Loucy (cell line): ENCODE results near the gene CPT1C.

Experiments used
- H2AFZ ChIP-seq: fragments of 200-600 bp; sonication (generic); 2 replicates; pipeline ENCODE4 v1.6.0; 2016; ENCODE audit warnings: antibody characterized with exemption, mild to moderate bottlenecking, low read length, moderate library complexity
- H3F3A ChIP-seq: fragments of 200-600 bp; 2 replicates; pipeline ENCODE4 v1.6.0; 2016; ENCODE audit warnings: antibody characterized with exemption, low read depth, mild to moderate bottlenecking
- H3K27me3 ChIP-seq: fragments of 200-600 bp; sonication (generic); 2 replicates; pipeline ENCODE4 v1.6.1; 2014; ENCODE audit warnings: low read length, mild to moderate bottlenecking; ENCODE audit not compliant: insufficient read depth, poor library complexity, severe bottlenecking
- H3K36me3 ChIP-seq: fragments of 200-600 bp; sonication (generic); 2 replicates; pipeline ENCODE4 v1.6.1; 2016; ENCODE audit warnings: low read length; ENCODE audit not compliant: insufficient read depth
- H3K4me1 ChIP-seq: fragments of 200-600 bp; sonication (generic); 2 replicates; pipeline ENCODE4 v1.5.1; 2014; ENCODE audit warnings: low read length, mild to moderate bottlenecking; ENCODE audit not compliant: insufficient read depth, poor library complexity, severe bottlenecking
- H3K4me2 ChIP-seq: fragments of 200-600 bp; sonication (generic); 2 replicates; pipeline ENCODE4 v1.6.0; 2014; ENCODE audit warnings: antibody characterized with exemption, low read length, low read depth, mild to moderate bottlenecking; ENCODE audit not compliant: poor library complexity, severe bottlenecking
- H3K4me3 ChIP-seq: fragments of 200-600 bp; sonication (generic); 2 replicates; pipeline ENCODE4 v1.5.1; 2014; ENCODE audit warnings: low read length, mild to moderate bottlenecking, mixed read lengths; ENCODE audit not compliant: poor library complexity, severe bottlenecking
- H3K79me2 ChIP-seq: fragments of 200-600 bp; sonication (generic); 2 replicates; pipeline ENCODE4 v1.6.1; 2014; ENCODE audit warnings: low read length; ENCODE audit not compliant: insufficient read depth
- H3K9ac ChIP-seq: fragments of 200-600 bp; sonication (generic); 2 replicates; pipeline ENCODE4 v1.6.0; 2014; ENCODE audit warnings: mild to moderate bottlenecking, low read depth, low read length, moderate library complexity; ENCODE audit not compliant: poor library complexity, severe bottlenecking
- H3K9me2 ChIP-seq: fragments of 200-600 bp; sonication (generic); replicated peaks from 2 replicates; pipeline ENCODE4 v1.6.1; 2016; ENCODE audit warnings: low read depth, low read length, mixed read lengths
- H3K9me3 ChIP-seq: fragments of 200-600 bp; sonication (generic); 2 replicates; pipeline ENCODE4 v1.6.1; 2014; ENCODE audit warnings: mild to moderate bottlenecking, antibody characterized with exemption, low read length, low read depth; ENCODE audit not compliant: insufficient read depth
- H4K20me1 ChIP-seq: fragments of 200-600 bp; sonication (generic); 2 replicates; pipeline ENCODE4 v1.6.0; 2014; ENCODE audit warnings: antibody characterized with exemption, low read length, mild to moderate bottlenecking; ENCODE audit not compliant: insufficient read depth, poor library complexity, severe bottlenecking
- EZH2phosphoT487 ChIP-seq: fragments of 200-600 bp; IDR thresholded peaks from 2 replicates; pipeline ENCODE4 v1.6.1; 2018; ENCODE audit warnings: antibody characterized with exemption, mild to moderate bottlenecking, moderate library complexity, borderline replicate concordance
- TF ChIP-seq, protein P1 (sequence below): fragments of 200-600 bp; sonication (generic); conservative IDR thresholded peaks from 2 replicates; pipeline ENCODE4 v1.5.1; 2014; ENCODE audit warnings: mild to moderate bottlenecking, antibody characterized with exemption, low read length

The CPT1C gene

GRCh38 chr19:49676136-49676783 is 14.7 kb upstream of the CPT1C start:
- H3K4me1 ChIP-seq, result peaks cover 28% of the 10 kb centered on the region
- H3K9me3 ChIP-seq, result no peaks in the 10 kb centered on the region
- TF ChIP-seq EZH2phosphoT487, result no peak
- TF ChIP-seq, protein P1, sequence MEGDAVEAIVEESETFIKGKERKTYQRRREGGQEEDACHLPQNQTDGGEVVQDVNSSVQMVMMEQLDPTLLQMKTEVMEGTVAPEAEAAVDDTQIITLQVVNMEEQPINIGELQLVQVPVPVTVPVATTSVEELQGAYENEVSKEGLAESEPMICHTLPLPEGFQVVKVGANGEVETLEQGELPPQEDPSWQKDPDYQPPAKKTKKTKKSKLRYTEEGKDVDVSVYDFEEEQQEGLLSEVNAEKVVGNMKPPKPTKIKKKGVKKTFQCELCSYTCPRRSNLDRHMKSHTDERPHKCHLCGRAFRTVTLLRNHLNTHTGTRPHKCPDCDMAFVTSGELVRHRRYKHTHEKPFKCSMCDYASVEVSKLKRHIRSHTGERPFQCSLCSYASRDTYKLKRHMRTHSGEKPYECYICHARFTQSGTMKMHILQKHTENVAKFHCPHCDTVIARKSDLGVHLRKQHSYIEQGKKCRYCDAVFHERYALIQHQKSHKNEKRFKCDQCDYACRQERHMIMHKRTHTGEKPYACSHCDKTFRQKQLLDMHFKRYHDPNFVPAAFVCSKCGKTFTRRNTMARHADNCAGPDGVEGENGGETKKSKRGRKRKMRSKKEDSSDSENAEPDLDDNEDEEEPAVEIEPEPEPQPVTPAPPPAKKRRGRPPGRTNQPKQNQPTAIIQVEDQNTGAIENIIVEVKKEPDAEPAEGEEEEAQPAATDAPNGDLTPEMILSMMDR, result no peak
- peaks cover 5% of the 10 kb centered on the region; the same call in 1 of the 2 replicates for H3K36me3 ChIP-seq
- peaks cover 4% of the 10 kb centered on the region for H3K27me3 ChIP-seq
- peak overlapping the region; percentile 70 for H3K4me3 ChIP-seq
- peaks cover 3% of the 10 kb centered on the region; the same call in 1 of the 2 replicates for H3F3A ChIP-seq
- peak overlapping the region; percentile 62 for H3K4me2 ChIP-seq
- H3K9ac ChIP-seq, result peak overlapping the region; percentile 68
- H3K79me2 ChIP-seq, result peaks cover 40% of the 10 kb centered on the region
- no peaks in the 10 kb centered on the region for H3K9me2 ChIP-seq
- H2AFZ ChIP-seq, result peak overlapping the region; percentile 96
- peaks cover 37% of the 10 kb centered on the region for H4K20me1 ChIP-seq

GRCh38 chr19:49676784-49677230 is 14.1 kb upstream of the CPT1C start:
- Histone ChIP-seq H3K27me3 (peaks cover 4% of the 10 kb centered on the region), H3F3A (peaks cover 3% of the 10 kb centered on the region; the same call in 1 of the 2 replicates), H3K9me2 (no peaks in the 10 kb centered on the region), H3K4me1 (peaks cover 28% of the 10 kb centered on the region), H3K79me2 (peaks cover 43% of the 10 kb centered on the region), H3K9ac (peak overlapping the region; percentile 94), H3K4me2 (peak overlapping the region; percentile 62), H3K4me3 (peak overlapping the region; percentile 99), H3K9me3 (no peaks in the 10 kb centered on the region), H3K36me3 (peaks cover 7% of the 10 kb centered on the region; the same call in 1 of the 2 replicates), H2AFZ (peak overlapping the region; percentile 62; the same call in 1 of the 2 replicates), H4K20me1 (peaks cover 39% of the 10 kb centered on the region)
- TF ChIP-seq, protein P1, result no peak
- no peak for TF ChIP-seq EZH2phosphoT487

DNA sequence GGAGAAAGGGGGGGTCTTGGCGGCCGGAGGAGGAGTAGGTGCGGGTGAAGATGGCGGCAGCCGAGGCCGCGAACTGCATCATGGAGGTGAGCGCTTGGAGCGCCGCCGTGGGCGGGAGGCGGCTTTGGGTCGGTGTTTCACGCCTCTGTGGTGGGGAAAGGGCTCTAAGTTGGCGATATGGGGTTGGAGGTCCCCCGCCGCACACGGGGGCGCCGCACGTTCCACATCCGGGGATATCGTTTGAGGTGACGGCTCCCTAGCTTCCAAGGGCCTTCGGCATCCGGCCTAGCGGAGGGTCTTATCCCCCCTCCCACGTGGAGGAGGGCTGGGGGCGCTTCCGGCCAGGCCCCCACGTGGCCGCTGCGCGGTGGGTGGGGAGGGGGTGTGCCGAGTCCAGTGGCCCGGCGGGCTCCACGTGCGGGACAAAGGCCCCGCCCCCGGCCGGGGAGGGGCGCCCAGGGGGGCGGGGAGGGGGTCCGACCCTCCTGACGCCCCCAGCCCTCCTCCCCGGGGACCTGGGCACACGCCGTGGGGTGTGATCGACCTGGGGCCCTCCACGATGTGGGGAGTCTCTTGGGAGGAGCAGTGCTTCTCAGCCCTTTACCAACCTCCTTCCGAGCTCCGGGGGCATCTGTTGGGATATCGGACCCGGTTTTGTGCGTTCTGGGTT is 13.6 kb upstream of the CPT1C start, which contains the start of gene PRMT1:
PRMT1 (plus strand) TSS at position 41 of the 670 bp plus-strand sequence; CDS start at position 51, 10 bp downstream.
- Histone ChIP-seq H3K9ac (peak within 1 kb of the TSS; percentile 94), H3K4me2 (peak within 1 kb of the TSS; percentile 82), H3K79me2 (peaks cover 49% of the 10 kb centered on the region), H3K9me2 (no peaks in the 10 kb centered on the region), H3K36me3 (peaks cover 13% of the 10 kb centered on the region; the same call in 1 of the 2 replicates), H3K9me3 (no peaks in the 10 kb centered on the region), H3F3A (peaks cover 3% of the 10 kb centered on the region; the same call in 1 of the 2 replicates), H4K20me1 (peaks cover 44% of the 10 kb centered on the region), H3K4me1 (peaks cover 28% of the 10 kb centered on the region), H2AFZ (peak within 1 kb of the TSS; percentile 96), H3K4me3 (peak within 1 kb of the TSS; percentile 99), H3K27me3 (peaks cover 4% of the 10 kb centered on the region)
- no peak for TF ChIP-seq EZH2phosphoT487
- TF ChIP-seq, protein P1, result no peak
